Ovary (tissue), 9 donors: ENCODE measurements around the gene RGS6. TPM values are rescaled to one million over a fixed set of nuclear protein-coding genes. Genes with fewer than 3 reads are reported as not detected.

Experiments used
- DNase-seq, 5 donors: peaks; one replicate each; pipeline ENCODE4 v3.0.0-alpha.2; 2019 to 2020
- H3K27ac ChIP-seq, 2 donors: fragments of 200-600 bp; one replicate each; pipeline versions ENCODE4 v1.5.1 to v1.8.0; 2019 to 2022
- H3K27me3 ChIP-seq: fragments of 200-600 bp; one replicate; pipeline ENCODE4 v1.8.0; 2022
- H3K36me3 ChIP-seq: fragments of 200-600 bp; sonication (generic); one replicate; pipeline ENCODE4 v1.5.1; 2019
- H3K4me1 ChIP-seq: one replicate; pipeline ENCODE4 v1.8.1; 2013; ENCODE audit warnings: mild to moderate bottlenecking, moderate library complexity; ENCODE audit not compliant: insufficient read depth
- H3K4me3 ChIP-seq: fragments of 200-600 bp; sonication (generic); one replicate; pipeline ENCODE4 v1.5.1; 2017
- H3K9me3 ChIP-seq, 2 donors: fragments of 200-600 bp in 1 of 2; sonication (generic) in 1 of 2; one replicate each; pipeline versions ENCODE4 v1.5.1 to v1.8.1; 2013 to 2019; ENCODE audit warnings: mild to moderate bottlenecking in 1 of 2, moderate library complexity in 1 of 2
- CTCF ChIP-seq, 3 donors: fragments of 450-650 bp in 2 of 3; fragments of 200-600 bp in 1 of 3; IDR thresholded peaks; one replicate each; pipeline versions ENCODE4 v1.5.1 to v1.8.0; 2016 to 2022; ENCODE audit warnings: antibody characterized with exemption in 3 of 3, mild to moderate bottlenecking in 1 of 3
- EP300 ChIP-seq: sonication (generic); formaldehyde crosslinking; IDR thresholded peaks from one replicate; pipeline ENCODE4 v1.6.1; 2017; ENCODE audit warnings: antibody characterized with exemption
- POLR2A ChIP-seq: fragments of 450-650 bp; IDR thresholded peaks from one replicate; pipeline ENCODE4 v1.6.1; 2017; ENCODE audit warnings: antibody characterized with exemption, mild to moderate bottlenecking, moderate library complexity
- WGBS, 3 donors: extraction: QIAGEN DNeasy Blood & Tissue Kit in 1 of 3; methylation state at CpG; one replicate each; pipeline versions ENCODE4 v1.1.5 to v1.1.7; 2013 to 2017; 5-methylcytosine and 5-hydroxymethylcytosine counted together
- intact Hi-C, 4 donors: fragments of 100-400 bp; cut with DNase I; formaldehyde crosslinking; loops; one replicate each; pipeline versions ENCODE4 v1.11.0 to v1.15.1; 2022 to 2023
- polyA plus RNA-seq, 2 donors: library from polyadenylated mRNA; stranded (reverse); fragments of 200-250 nt in 1 of 2; fragments of 350-450 nt in 1 of 2; fragmentation: Illumina TruSeq in 1 of 2; extraction: RNeasy Lipid Tissue Mini Kit (QIAGEN cat#74804) in 1 of 2; gene quantifications; one replicate each; pipeline ENCODE4 v1.2.3, GENCODE V29; 2013 to 2014
- total RNA-seq, 7 donors: library from RNA; depleted of rRNA in 2 of 7; stranded (reverse); fragments of >200 nt in 2 of 7; fragmentation: NEBNext Ultra II Directional in 3 of 7; extraction: Animal tissue kit (Norgen Biotek cat#: 25700) in 3 of 7; gene quantifications; one replicate each; pipeline versions ENCODE4 v1.1.0 to v1.2.4, GENCODE V29; 2016 to 2023
- donor health status: DM: no; HTN: no; CAD: no; lungs with moderate emphysema.
- donor health status: DM: no; HTN: no; CAD: no.
- donor health status: Bipolar disorder and iron deficiency.
- donor health status: DM: yes; HTN: yes; CAD: no.
- donor health status: DM: no; HTN: no; CAD: no.
- donor health status: DM: yes; HTN: yes; CAD: no.

The RGS6 gene
- total and polyA plus RNA-seq, 9 donors = 0.53 to 6.9 (median 1.1) TPM

GRCh38 chr14:72503696-72504368, 571.6 kb downstream of the RGS6 start:
- Histone ChIP-seq H3K4me1 (no peaks in the 10 kb centered on the region), H3K4me3 (no peak overlapping the region), H3K36me3 (no peaks in the 10 kb centered on the region), H3K27ac (no peak overlapping the region), H3K9me3 (no peaks in the 10 kb centered on the region), H3K27me3 (no peaks in the 10 kb centered on the region)
- DNase-seq = no peak
- intact Hi-C loops = no loop called here
- 83 to 91% (median 90%) methylated on average over 2 of the region's 2 CpGs for WGBS, 3 donors
- TF ChIP-seq CTCF (IDR thresholded peaks at IDR 0.05) = no peak
- no peak for TF ChIP-seq EP300
- TF ChIP-seq POLR2A = no peak

DNA sequence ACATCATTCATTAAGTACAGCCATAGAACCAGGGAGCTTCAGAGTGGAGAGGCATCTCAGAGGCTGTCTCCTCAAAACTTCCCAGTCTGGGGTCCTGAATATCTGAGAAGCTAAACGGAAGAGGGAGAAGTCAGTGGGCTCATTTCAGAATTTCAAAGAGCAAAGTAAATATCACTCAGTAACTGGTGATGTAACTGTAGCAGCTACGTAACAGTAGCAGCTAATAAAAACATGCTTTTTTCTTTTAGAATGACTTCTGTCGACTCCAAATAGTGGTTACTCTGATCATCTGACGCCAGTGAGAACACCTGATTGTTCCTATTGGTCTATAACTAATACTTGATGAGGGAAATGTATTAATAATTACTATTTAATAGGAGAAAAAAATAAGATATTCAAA, 578.3 kb downstream of the RGS6 start:
- no peak for DNase-seq
- WGBS, 3 donors = 39 to 63% (median 57%) methylated on average over 4 of the region's 4 CpGs
- no peak overlapping the region for H3K4me3 ChIP-seq
- no peaks in the 10 kb centered on the region for H3K9me3 ChIP-seq
- no peaks in the 10 kb centered on the region for H3K36me3 ChIP-seq
- H3K27me3 ChIP-seq = no peaks in the 10 kb centered on the region
- TF ChIP-seq POLR2A = no peak
- TF ChIP-seq CTCF (IDR thresholded peaks at IDR 0.05) = no peak
- TF ChIP-seq EP300 = no peak
- H3K4me1 ChIP-seq = no peaks in the 10 kb centered on the region
- H3K27ac ChIP-seq = no peak overlapping the region
- intact Hi-C loops = loop anchor here in 2 of 4 donors (10.0 kb wide), 1 partner anchor 964 kb away; no protein-coding TSS in a partner anchor

- Histone ChIP-seq H3K27ac (no peak overlapping the region), H3K36me3 (no peaks in the 10 kb centered on the region), H3K27me3 (no peaks in the 10 kb centered on the region), H3K4me1 (peaks cover 3% of the 10 kb centered on the region), H3K4me3 (no peak overlapping the region), H3K9me3 (no peaks in the 10 kb centered on the region)
- WGBS, 3 donors = 77 to 83% (median 78%) methylated on average over 2 of the region's 2 CpGs
- TF ChIP-seq EP300 (no peak), POLR2A (no peak)
- intact Hi-C loops = loop anchor here in 2 of 4 donors (10.0 kb wide), 1 partner anchor 963 kb away; no protein-coding TSS in a partner anchor
- no peak for DNase-seq
These were observed 580.1 kb downstream of the RGS6 start for GRCh38 chr14:72512281-72512680.

DNA sequence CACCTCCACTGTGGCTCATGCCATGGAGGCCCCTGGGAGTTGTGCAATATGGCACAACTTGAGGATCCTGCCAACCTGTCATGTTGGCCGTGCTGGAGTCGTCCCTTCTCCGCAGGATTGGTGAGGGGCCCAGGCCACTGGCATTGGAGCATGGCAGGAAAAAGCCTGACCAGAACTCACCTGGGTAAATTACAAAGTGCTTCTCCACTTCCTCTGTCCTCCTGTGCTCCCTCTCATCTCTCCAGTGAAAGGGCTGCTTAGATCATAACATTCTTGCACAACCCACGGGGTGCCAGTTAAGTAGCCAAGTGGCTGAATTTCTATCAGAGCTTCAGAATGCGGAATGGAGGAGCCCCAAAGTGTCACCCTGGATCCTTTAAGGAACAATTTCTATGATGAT, 580.7 kb downstream of the RGS6 start:
- H3K27me3 ChIP-seq = no peaks in the 10 kb centered on the region
- H3K9me3 ChIP-seq = no peaks in the 10 kb centered on the region
- H3K36me3 ChIP-seq = no peaks in the 10 kb centered on the region
- WGBS, 3 donors = 83 to 89% (median 88%) methylated on average over 4 to 5 of the region's 5 CpGs
- DNase-seq = no peak
- intact Hi-C loops = loop anchor here in 2 of 4 donors (10.0 kb wide), 1 partner anchor 962 kb away; no protein-coding TSS in a partner anchor
- TF ChIP-seq CTCF (IDR thresholded peaks at IDR 0.05) (no peak), POLR2A (no peak), EP300 (no peak)
- H3K4me3 ChIP-seq = no peak overlapping the region
- no peak overlapping the region for H3K27ac ChIP-seq
- peaks cover 5% of the 10 kb centered on the region for H3K4me1 ChIP-seq

DNA sequence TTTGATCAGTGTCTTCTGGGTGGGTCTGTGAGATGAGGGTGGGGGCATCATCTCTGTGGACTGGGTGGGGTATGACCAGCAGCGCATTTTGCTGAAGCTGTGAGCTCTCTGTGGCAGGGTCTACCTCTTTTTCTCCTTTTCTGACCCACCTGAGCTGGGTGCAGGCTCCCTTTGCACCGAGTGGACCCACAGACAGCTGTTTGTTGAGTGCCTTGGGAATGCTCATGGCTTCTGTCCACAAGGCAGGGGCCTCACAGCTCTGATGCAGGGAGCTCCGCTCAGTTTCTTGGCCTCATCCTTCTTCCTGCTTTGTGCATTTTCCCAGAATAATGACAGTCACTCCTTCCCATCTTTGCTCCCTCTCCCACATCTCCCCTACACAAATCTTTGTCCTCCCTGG, 581.1 kb downstream of the RGS6 start:
- Histone ChIP-seq H3K36me3 (no peaks in the 10 kb centered on the region), H3K27me3 (no peaks in the 10 kb centered on the region), H3K4me1 (peaks cover 5% of the 10 kb centered on the region), H3K4me3 (no peak overlapping the region), H3K9me3 (no peaks in the 10 kb centered on the region), H3K27ac (no peak overlapping the region)
- no peak for DNase-seq
- intact Hi-C loops = loop anchor here in 2 of 4 donors (10.0 kb wide), 1 partner anchor 961 kb away; no protein-coding TSS in a partner anchor
- WGBS, 3 donors = 80 to 89% (median 84%) methylated on average over 3 of the region's 3 CpGs
- TF ChIP-seq EP300 (no peak), POLR2A (no peak), CTCF (IDR thresholded peaks at IDR 0.05) (no peak)
